Measurements from ENCODE around the gene TCAP. TPM values are rescaled to one million over a fixed set of nuclear protein-coding genes. Genes with fewer than 3 reads are reported as not detected.

TCAP gene
- polyA plus RNA-seq, 1 donor from 2014 or later: 3.7 TPM

GRCh38 chr17:39705786-39706348, 40.7 kb downstream of the TCAP start:
- Histone ChIP-seq H3K27ac (ENCODE audit: low read length) (no peak overlapping the region), H4K20me1 (ENCODE audit: insufficient read depth) (no peaks in the 10 kb centered on the region), H3K4me2 (ENCODE audit: low read length) (no peak overlapping the region), H3K79me2 (replicated peaks; ENCODE audit: insufficient read depth, low read length) (no peaks in the 10 kb centered on the region), H3K9ac (ENCODE audit: low read length) (no peak overlapping the region), H3F3A (ENCODE audit: insufficient read depth, low read length, poor library complexity, severe bottlenecking) (no peaks in the 10 kb centered on the region), H2AFZ (ENCODE audit: low read depth, low read length) (no peak overlapping the region), H3K9me2 (ENCODE audit: insufficient read depth, low read length) (no peaks in the 10 kb centered on the region), H3K27me3 (ENCODE audit: insufficient read depth, low read depth, low read length) (no peaks in the 10 kb centered on the region), H3K36me3 (ENCODE audit: insufficient read depth, low read length) (no peaks in the 10 kb centered on the region), H3K9me3 (ENCODE audit: low read length) (no peaks in the 10 kb centered on the region), H3K4me3 (ENCODE audit: low read length) (no peak overlapping the region)
- TF ChIP-seq EZH2 (IDR thresholded peaks at IDR 0.05; ENCODE audit: borderline replicate concordance, insufficient read depth, low read length, poor library complexity, severe bottlenecking): no peak
- no peak for TF ChIP-seq MXI1 (conservative IDR thresholded peaks at IDR 0.05; ENCODE audit: poor library complexity, severe bottlenecking)

- Histone ChIP-seq H3K9ac (ENCODE audit: low read length) (no peak overlapping the region), H3F3A (ENCODE audit: insufficient read depth, low read length, poor library complexity, severe bottlenecking) (no peaks in the 10 kb centered on the region), H3K9me2 (ENCODE audit: insufficient read depth, low read length) (no peaks in the 10 kb centered on the region), H3K27ac (ENCODE audit: low read length) (no peak overlapping the region), H3K9me3 (ENCODE audit: low read length) (no peaks in the 10 kb centered on the region), H4K20me1 (ENCODE audit: insufficient read depth) (no peaks in the 10 kb centered on the region), H3K27me3 (ENCODE audit: insufficient read depth, low read depth, low read length) (no peaks in the 10 kb centered on the region), H3K4me3 (ENCODE audit: low read length) (no peak overlapping the region), H3K4me2 (ENCODE audit: low read length) (no peak overlapping the region), H3K79me2 (replicated peaks; ENCODE audit: insufficient read depth, low read length) (no peaks in the 10 kb centered on the region), H3K36me3 (ENCODE audit: insufficient read depth, low read length) (no peaks in the 10 kb centered on the region), H2AFZ (ENCODE audit: low read depth, low read length) (no peak overlapping the region)
- no peak for TF ChIP-seq POLR2AphosphoS5 (IDR thresholded peaks at IDR 0.05)
- no peak for TF ChIP-seq MXI1 (conservative IDR thresholded peaks at IDR 0.05; ENCODE audit: poor library complexity, severe bottlenecking)
- no peak for TF ChIP-seq SMC3 (conservative IDR thresholded peaks at IDR 0.05; ENCODE audit: poor library complexity)
- no peak for TF ChIP-seq TAF1 (IDR thresholded peaks at IDR 0.05; ENCODE audit: low read depth)
- TF ChIP-seq, protein P1, sequence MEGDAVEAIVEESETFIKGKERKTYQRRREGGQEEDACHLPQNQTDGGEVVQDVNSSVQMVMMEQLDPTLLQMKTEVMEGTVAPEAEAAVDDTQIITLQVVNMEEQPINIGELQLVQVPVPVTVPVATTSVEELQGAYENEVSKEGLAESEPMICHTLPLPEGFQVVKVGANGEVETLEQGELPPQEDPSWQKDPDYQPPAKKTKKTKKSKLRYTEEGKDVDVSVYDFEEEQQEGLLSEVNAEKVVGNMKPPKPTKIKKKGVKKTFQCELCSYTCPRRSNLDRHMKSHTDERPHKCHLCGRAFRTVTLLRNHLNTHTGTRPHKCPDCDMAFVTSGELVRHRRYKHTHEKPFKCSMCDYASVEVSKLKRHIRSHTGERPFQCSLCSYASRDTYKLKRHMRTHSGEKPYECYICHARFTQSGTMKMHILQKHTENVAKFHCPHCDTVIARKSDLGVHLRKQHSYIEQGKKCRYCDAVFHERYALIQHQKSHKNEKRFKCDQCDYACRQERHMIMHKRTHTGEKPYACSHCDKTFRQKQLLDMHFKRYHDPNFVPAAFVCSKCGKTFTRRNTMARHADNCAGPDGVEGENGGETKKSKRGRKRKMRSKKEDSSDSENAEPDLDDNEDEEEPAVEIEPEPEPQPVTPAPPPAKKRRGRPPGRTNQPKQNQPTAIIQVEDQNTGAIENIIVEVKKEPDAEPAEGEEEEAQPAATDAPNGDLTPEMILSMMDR (IDR thresholded peaks at IDR 0.05; ENCODE audit: poor library complexity, severe bottlenecking): no peak
- no peak for TF ChIP-seq EZH2 (IDR thresholded peaks at IDR 0.05; ENCODE audit: borderline replicate concordance, insufficient read depth, low read length, poor library complexity, severe bottlenecking)
- no peak for TF ChIP-seq EP300 (conservative IDR thresholded peaks at IDR 0.05; ENCODE audit: poor library complexity, severe bottlenecking)
- TF ChIP-seq RAD21 (conservative IDR thresholded peaks at IDR 0.05): no peak
Measured at GRCh38 chr17:39706383-39706782, 41.2 kb downstream of the TCAP start.

DNA sequence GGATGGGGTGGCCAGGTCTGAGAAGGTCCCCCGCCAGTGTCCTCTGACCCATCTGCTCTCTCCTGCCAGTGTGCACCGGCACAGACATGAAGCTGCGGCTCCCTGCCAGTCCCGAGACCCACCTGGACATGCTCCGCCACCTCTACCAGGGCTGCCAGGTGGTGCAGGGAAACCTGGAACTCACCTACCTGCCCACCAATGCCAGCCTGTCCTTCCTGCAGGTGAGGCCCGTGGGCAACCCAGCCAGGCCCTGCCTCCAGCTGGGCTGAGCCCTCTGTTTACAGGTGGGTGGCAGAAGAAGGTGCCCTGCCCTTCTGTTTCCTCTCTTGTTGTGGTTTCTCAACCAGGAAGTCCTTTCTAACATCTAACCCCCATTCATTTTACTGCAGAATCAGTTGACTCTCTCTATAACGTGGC, 41.8 kb downstream of the TCAP start:
- Histone ChIP-seq H3K9me3 (ENCODE audit: low read length) (no peaks in the 10 kb centered on the region), H3K79me2 (replicated peaks; ENCODE audit: insufficient read depth, low read length) (no peaks in the 10 kb centered on the region), H3F3A (ENCODE audit: insufficient read depth, low read length, poor library complexity, severe bottlenecking) (no peaks in the 10 kb centered on the region), H3K36me3 (ENCODE audit: insufficient read depth, low read length) (no peaks in the 10 kb centered on the region), H3K27me3 (ENCODE audit: insufficient read depth, low read depth, low read length) (no peaks in the 10 kb centered on the region), H3K4me2 (ENCODE audit: low read length) (no peak overlapping the region), H3K9ac (ENCODE audit: low read length) (no peak overlapping the region), H3K9me2 (ENCODE audit: insufficient read depth, low read length) (no peaks in the 10 kb centered on the region), H3K4me3 (ENCODE audit: low read length) (no peak overlapping the region), H4K20me1 (ENCODE audit: insufficient read depth) (no peaks in the 10 kb centered on the region), H2AFZ (ENCODE audit: low read depth, low read length) (no peak overlapping the region), H3K27ac (ENCODE audit: low read length) (no peak overlapping the region)
- TF ChIP-seq MXI1 (conservative IDR thresholded peaks at IDR 0.05; ENCODE audit: poor library complexity, severe bottlenecking) (no peak), EZH2 (IDR thresholded peaks at IDR 0.05; ENCODE audit: borderline replicate concordance, insufficient read depth, low read length, poor library complexity, severe bottlenecking) (no peak), SMC3 (conservative IDR thresholded peaks at IDR 0.05; ENCODE audit: poor library complexity) (no peak), TAF1 (IDR thresholded peaks at IDR 0.05; ENCODE audit: low read depth) (no peak), RAD21 (conservative IDR thresholded peaks at IDR 0.05) (no peak), POLR2AphosphoS5 (IDR thresholded peaks at IDR 0.05) (no peak), EP300 (conservative IDR thresholded peaks at IDR 0.05; ENCODE audit: poor library complexity, severe bottlenecking) (no peak)
- TF ChIP-seq, protein P1 (IDR thresholded peaks at IDR 0.05; ENCODE audit: poor library complexity, severe bottlenecking): no peak
- TF ChIP-seq, protein P2, sequence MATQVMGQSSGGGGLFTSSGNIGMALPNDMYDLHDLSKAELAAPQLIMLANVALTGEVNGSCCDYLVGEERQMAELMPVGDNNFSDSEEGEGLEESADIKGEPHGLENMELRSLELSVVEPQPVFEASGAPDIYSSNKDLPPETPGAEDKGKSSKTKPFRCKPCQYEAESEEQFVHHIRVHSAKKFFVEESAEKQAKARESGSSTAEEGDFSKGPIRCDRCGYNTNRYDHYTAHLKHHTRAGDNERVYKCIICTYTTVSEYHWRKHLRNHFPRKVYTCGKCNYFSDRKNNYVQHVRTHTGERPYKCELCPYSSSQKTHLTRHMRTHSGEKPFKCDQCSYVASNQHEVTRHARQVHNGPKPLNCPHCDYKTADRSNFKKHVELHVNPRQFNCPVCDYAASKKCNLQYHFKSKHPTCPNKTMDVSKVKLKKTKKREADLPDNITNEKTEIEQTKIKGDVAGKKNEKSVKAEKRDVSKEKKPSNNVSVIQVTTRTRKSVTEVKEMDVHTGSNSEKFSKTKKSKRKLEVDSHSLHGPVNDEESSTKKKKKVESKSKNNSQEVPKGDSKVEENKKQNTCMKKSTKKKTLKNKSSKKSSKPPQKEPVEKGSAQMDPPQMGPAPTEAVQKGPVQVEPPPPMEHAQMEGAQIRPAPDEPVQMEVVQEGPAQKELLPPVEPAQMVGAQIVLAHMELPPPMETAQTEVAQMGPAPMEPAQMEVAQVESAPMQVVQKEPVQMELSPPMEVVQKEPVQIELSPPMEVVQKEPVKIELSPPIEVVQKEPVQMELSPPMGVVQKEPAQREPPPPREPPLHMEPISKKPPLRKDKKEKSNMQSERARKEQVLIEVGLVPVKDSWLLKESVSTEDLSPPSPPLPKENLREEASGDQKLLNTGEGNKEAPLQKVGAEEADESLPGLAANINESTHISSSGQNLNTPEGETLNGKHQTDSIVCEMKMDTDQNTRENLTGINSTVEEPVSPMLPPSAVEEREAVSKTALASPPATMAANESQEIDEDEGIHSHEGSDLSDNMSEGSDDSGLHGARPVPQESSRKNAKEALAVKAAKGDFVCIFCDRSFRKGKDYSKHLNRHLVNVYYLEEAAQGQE (IDR thresholded peaks at IDR 0.05; ENCODE audit: borderline replicate concordance): no peak

All from neural cell (in vitro differentiated cells).